GM20000 (cell line): ENCODE measurements around the gene PEX14.
A peak's percentile ranks its signal among the peaks of the same experiment; 100 is the strongest.
"Not testable (repeated sequence)": the region's sequence is repeated elsewhere in the genome, so short reads cannot be mapped to it uniquely, and the experiment has no call there.

ENCODE experiments used
- DNase-seq: peaks from one replicate; pipeline ENCODE4 v3.0.0; 2012; ENCODE audit warnings: low spot score
- TF ChIP-seq, protein P1 (sequence below): IDR thresholded peaks from 2 replicates; pipeline ENCODE4 v1.5.1; 2012; ENCODE audit warnings: mild to moderate bottlenecking, control low read depth; ENCODE audit errors: extremely low read depth, missing control alignments

PEX14 gene, protein sequence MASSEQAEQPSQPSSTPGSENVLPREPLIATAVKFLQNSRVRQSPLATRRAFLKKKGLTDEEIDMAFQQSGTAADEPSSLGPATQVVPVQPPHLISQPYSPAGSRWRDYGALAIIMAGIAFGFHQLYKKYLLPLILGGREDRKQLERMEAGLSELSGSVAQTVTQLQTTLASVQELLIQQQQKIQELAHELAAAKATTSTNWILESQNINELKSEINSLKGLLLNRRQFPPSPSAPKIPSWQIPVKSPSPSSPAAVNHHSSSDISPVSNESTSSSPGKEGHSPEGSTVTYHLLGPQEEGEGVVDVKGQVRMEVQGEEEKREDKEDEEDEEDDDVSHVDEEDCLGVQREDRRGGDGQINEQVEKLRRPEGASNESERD

DNA sequence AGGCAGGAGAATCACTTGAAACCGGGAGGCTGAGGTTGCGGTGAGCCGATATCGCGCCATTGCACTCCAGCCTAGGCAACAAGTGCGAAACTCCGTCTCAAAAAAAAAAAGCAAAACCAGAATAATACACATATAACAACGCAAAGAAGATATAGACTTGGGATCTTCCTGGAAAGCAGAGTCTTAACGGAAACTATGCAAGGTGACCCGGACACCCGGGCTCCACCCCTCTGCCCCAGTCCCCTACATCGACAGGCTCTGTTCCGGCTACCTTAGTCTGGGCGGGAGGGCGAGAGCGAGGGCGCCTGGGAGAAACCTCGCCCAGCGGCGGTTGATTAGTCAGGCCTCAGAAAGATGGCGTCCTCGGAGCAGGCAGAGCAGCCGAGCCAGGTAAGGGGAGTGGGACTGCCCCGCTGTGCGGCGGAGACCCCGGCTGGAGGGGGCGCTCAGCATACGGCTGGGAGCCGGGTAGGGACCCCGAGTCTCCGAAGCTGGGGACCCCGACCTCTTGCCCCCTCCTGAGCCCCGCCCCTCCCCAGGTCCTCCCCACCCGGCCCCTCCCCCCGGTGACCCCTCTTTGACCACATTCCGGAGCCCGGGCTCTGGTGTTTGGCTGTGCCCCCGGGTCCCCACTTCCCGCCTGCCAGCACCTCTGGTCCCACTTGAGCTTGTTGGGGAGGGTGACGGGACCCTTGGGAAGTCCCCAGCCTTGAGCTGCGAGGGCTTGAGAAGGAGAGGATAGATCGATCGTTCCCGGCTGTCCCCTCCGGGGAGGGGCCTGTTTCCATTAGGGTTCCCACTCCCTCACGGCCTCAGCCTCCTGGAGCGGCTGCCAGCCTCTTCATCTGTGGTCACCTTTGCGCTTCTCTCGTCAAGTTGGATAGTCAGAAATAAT is at the start of gene PEX14:
Gene PEX14, plus strand, starts transcription at position 338 of the 895 bp plus-strand sequence. Its CDS starts 17 bp downstream, at position 355.
- TF ChIP-seq, protein P1, sequence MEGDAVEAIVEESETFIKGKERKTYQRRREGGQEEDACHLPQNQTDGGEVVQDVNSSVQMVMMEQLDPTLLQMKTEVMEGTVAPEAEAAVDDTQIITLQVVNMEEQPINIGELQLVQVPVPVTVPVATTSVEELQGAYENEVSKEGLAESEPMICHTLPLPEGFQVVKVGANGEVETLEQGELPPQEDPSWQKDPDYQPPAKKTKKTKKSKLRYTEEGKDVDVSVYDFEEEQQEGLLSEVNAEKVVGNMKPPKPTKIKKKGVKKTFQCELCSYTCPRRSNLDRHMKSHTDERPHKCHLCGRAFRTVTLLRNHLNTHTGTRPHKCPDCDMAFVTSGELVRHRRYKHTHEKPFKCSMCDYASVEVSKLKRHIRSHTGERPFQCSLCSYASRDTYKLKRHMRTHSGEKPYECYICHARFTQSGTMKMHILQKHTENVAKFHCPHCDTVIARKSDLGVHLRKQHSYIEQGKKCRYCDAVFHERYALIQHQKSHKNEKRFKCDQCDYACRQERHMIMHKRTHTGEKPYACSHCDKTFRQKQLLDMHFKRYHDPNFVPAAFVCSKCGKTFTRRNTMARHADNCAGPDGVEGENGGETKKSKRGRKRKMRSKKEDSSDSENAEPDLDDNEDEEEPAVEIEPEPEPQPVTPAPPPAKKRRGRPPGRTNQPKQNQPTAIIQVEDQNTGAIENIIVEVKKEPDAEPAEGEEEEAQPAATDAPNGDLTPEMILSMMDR, result no peak
- peak; percentile 91 for DNase-seq

DNA sequence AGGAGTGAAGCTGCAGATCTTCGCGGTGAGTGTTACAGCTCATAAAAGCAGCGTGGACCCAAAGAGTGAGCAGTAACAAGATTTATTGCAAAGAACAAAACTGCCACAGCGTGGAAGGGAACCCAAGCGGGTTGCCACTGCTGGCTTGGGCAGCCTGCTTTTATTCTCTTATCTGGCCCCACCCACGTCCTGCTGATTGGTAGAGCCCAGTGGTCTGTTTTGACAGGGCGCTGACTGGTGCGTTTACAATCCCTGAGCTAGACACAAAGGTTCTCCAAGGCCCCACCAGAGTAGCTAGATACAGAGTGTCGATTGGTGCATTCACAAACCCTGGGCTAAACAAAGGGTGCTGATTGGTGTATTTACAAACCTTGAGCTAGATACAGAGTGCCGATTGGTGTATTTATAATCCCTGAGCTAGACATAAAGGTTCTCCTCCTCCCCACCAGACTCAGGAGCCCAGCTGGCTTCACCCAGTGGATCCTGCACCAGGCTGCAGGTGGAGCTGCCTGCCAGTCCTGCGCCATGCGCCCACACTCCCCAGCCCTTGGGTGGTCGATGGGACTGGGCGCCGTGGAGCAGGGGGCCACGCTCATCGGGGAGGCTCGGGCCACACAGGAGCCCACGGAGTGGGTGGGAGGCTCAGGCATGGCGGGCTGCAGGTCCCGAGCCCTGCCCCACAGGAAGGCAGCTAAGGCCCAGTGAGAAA is 48.8 kb upstream of the PEX14 start:
- not testable (repeated sequence) for DNase-seq

DNA sequence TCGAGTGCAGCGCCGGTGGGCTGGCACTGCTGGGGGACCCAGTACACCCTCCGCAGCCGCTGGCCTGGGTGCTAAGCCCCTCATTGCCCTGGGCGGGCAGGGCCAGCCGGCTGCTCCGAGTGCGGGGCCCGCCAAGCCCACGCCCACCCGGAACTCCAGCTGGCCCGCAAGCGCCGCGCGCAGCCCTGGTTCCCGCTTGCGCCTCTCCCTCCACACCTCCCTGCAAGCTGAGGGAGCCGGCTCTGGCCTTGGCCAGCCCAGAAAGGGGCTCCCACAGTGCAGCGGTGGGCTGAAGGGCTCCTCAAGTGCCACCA is 48.3 kb upstream of the PEX14 start:
- not testable (repeated sequence) for DNase-seq

DNA sequence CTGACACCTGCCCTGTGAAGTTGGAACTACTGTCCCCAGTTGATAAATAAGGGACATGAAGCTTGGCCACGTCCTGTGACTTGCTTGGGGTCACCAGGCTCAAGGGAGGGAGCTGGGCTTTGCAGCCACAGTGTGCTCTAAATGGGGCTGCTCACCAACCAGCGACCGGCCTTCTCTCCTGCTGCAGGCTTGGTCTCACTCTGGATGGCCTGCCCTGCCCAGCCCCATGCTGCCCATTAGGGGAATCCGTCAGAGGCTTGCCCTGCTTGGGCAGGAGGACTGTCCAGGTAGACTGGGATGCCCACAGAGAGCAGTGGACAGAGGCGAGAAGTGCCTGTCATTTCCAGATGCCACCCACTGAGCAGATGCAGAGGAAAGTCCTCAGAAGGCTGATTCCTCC is 45.8 kb upstream of the PEX14 start:
- TF ChIP-seq, protein P1, result no peak
- DNase-seq, result peak; percentile 17

DNA sequence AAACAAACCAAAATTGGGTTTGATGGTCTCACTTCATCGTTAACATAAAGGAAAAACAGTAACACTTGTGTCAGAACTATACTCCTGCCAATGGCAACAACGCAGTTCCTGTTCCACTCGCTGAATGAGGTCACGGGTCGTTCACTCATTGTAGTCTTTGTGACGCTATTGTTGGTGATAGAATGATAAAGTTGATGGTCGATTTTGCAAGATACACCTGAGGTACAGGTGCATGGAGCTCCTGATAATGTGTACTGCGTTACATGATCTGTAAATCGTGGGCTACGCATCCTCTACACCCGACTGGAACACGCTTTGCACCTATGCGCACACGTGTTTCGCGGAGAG is 44.9 kb upstream of the PEX14 start:
- peak; percentile 38 for DNase-seq
- TF ChIP-seq, protein P1, result no peak

DNA sequence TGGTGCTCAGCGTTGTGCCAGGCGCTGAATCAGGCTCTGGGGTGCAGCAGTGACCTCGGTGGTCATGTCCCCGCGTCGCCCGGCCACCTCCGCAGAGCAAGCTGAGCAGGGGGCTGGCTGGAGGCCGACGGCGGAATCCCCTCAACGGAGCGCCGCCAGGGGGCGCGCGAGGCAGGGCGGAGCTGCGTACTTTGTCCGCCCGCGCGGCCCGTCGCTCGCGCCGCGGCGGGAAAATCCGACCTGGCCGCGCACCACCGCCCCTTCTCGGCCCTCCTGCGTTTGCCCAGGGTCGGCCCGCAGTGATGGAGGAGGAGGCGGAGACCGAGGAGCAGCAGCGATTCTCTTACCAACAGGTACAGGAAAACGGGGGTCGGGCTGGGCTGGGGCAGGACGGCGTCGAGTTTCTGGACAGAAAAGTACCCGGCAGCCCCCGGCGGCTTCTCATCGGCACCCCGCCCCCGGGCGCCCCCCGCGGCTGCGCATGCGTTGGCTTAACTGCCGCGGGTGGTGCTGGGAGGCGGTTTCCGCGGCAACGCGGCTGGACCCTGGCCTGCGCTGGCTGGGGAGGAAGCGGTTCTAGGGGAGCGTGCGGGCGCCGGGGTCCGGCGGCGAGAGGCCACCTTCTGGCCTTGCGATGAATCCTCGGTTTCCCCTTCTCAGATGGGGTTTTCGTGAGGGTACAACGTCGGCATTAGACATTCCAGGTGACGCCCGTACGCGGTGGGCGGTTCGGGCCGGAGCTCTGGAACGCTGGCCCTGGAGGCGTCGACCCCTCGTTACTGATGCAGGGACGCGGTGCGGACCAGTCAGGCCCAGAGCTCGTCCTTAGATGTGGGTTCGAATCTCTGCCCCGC is 44.3 kb upstream of the PEX14 start, which contains the start of gene CENPS:
Gene CENPS, plus strand, starts transcription at position 218 of the 854 bp plus-strand sequence. Its CDS starts 85 bp downstream, at position 303.
- peak; percentile 99 for DNase-seq

DNA sequence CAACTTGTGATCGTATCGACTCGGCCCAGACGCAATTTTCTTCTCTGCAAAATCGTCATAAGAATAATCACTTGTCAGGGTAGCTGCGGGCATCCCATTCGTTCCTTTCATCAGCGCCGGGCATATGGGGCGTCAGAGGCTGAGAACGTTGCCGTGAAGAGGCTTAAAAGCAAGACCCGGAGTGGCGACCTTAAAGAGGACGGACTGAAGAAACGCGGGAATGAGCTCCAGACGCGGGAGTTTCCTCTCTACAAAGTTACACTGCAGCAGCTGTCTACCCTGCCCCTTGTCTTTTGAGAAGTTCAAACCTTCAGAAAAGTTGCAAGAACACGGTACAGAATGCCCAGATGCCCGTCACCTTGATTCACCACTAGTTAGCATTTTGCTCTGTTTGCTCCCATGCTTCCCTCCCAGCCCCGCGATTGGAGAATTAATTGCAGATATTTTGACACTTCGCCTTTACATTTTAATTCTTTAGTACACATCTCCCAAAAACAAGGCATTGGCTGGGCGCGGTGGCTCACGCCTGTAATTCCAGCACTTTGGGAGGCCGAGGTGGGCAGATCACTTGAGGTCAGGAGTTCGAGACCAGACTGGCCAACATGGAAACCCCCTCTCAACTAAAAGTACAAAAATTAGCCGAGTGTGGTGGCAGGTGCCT is 43.5 kb upstream of the PEX14 start:
- DNase-seq, result peak; percentile 16
- TF ChIP-seq, protein P1, result no peak

More for the DNA sequence above, 44.3 kb upstream of the PEX14 start, which contains the start of gene CENPS:
- TF ChIP-seq, protein P1, result peak; percentile 85
